Measurements from ENCODE around the gene RANBP17. TPM values are rescaled to one million over a fixed set of nuclear protein-coding genes. Genes with fewer than 3 reads are reported as not detected.

The RANBP17 gene
- total RNA-seq, 2 experiments from 2014 or later, result not detected

DNA sequence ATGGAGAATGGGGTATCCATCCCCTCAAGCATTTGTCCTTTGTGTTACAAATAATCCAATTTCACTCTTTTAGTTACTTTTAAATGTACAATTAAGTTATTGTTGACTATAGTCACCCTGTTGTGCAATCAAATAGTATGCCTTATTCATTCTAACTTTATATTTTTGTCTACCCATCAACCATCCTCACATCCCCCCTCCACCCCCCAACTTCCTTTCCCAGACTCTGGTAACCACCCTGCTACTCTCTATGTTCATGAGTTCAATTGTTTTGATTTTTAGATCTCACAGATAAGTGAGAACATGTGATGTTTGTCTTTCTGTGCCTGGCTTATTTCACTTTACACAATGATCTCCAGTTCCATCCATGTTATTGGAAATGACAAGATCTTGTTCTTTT, 15.4 kb upstream of the RANBP17 start:
- H3K27ac Mint-ChIP-seq, result no peak overlapping the region
- ChIA-PET CTCF (interaction anchor here (0.6 kb wide), 1 partner anchor 54 kb away, joined by 3 read pairs; no protein-coding TSS in a partner anchor), POLR2A (no interaction called here)
- no peak for ATAC-seq
- H3K36me3 Mint-ChIP-seq (ENCODE audit: low read depth), result no peaks in the 10 kb centered on the region
- intact Hi-C loops (cut with DNase I, micrococcal nuclease), result no loop called here
- H3K4me1 Mint-ChIP-seq, result no peaks in the 10 kb centered on the region
- H3K27me3 Mint-ChIP-seq, result peaks cover 17% of the 10 kb centered on the region
- DNase-seq, result no peak
- H3K4me3 Mint-ChIP-seq, result no peak overlapping the region
- H3K9me3 Mint-ChIP-seq (ENCODE audit: low read depth), result no peaks in the 10 kb centered on the region

- intact Hi-C loops (cut with DNase I, micrococcal nuclease), result no loop called here
- no peak for DNase-seq
- POLR2A ChIA-PET, result no interaction called here
- Mint-ChIP-seq H3K9me3 (ENCODE audit: low read depth) (no peaks in the 10 kb centered on the region), H3K27ac (no peak overlapping the region), H3K36me3 (ENCODE audit: low read depth) (no peaks in the 10 kb centered on the region), H3K4me1 (no peaks in the 10 kb centered on the region), H3K4me3 (no peak overlapping the region), H3K27me3 (peaks cover 16% of the 10 kb centered on the region)
- CTCF ChIA-PET, result interaction anchor here (0.6 kb wide), 1 partner anchor 54 kb away, joined by 3 read pairs; no protein-coding TSS in a partner anchor
- no peak for ATAC-seq
Observed at GRCh38 chr5:170846846-170847245, 15.0 kb upstream of the RANBP17 start.

GRCh38 chr5:170848033-170848432, 13.8 kb upstream of the RANBP17 start:
- Mint-ChIP-seq H3K9me3 (ENCODE audit: low read depth) (no peaks in the 10 kb centered on the region), H3K27ac (no peak overlapping the region), H3K4me3 (no peak overlapping the region), H3K27me3 (peaks cover 16% of the 10 kb centered on the region), H3K4me1 (no peaks in the 10 kb centered on the region), H3K36me3 (ENCODE audit: low read depth) (no peaks in the 10 kb centered on the region)
- ATAC-seq, result no peak
- intact Hi-C loops (cut with DNase I, micrococcal nuclease), result no loop called here
- POLR2A ChIA-PET, result no interaction called here
- CTCF ChIA-PET, result no interaction called here
- DNase-seq, result no peak

DNA sequence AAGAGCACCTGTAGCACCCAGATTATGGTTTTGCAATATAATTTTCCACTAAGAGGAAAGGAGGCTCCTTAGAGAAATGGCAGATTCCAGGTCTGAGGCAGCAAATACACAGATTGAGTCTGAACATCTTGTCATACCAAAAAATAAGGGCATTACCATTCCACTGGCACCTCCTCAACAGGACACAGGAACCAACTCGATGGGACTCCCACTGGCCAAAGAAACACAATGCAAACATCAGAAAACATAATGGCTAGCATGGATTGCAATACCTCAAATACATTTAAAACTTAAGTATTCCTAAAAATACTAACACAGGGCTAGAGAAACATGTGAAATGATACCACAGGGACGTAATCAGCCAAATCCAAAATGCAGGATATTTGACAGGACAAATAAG, 12.4 kb upstream of the RANBP17 start:
- ATAC-seq (no peak), DNase-seq (no peak)
- Mint-ChIP-seq H3K36me3 (ENCODE audit: low read depth) (no peaks in the 10 kb centered on the region), H3K27me3 (peaks cover 16% of the 10 kb centered on the region), H3K4me1 (no peaks in the 10 kb centered on the region), H3K27ac (no peak overlapping the region), H3K4me3 (no peak overlapping the region), H3K9me3 (ENCODE audit: low read depth) (no peaks in the 10 kb centered on the region)
- CTCF ChIA-PET, result no interaction called here
- POLR2A ChIA-PET, result no interaction called here
- intact Hi-C loops (cut with DNase I, micrococcal nuclease), result no loop called here

GRCh38 chr5:170854566-170854965, 7.3 kb upstream of the RANBP17 start:
- ATAC-seq (no peak), DNase-seq (no peak)
- Mint-ChIP-seq H3K4me1 (no peaks in the 10 kb centered on the region), H3K4me3 (no peak overlapping the region), H3K27ac (no peak overlapping the region), H3K9me3 (ENCODE audit: low read depth) (peaks cover 8% of the 10 kb centered on the region), H3K36me3 (ENCODE audit: low read depth) (peaks cover 3% of the 10 kb centered on the region), H3K27me3 (peaks cover 13% of the 10 kb centered on the region)
- POLR2A ChIA-PET, result no interaction called here
- intact Hi-C loops (cut with DNase I, micrococcal nuclease), result no loop called here
- CTCF ChIA-PET, result no interaction called here

- Mint-ChIP-seq H3K9me3 (ENCODE audit: low read depth) (peaks cover 22% of the 10 kb centered on the region), H3K27me3 (peaks cover 20% of the 10 kb centered on the region), H3K36me3 (ENCODE audit: low read depth) (peaks cover 14% of the 10 kb centered on the region), H3K4me1 (peaks cover 6% of the 10 kb centered on the region), H3K4me3 (no peak overlapping the region), H3K27ac (no peak overlapping the region)
- POLR2A ChIA-PET, result no interaction called here
- CTCF ChIA-PET, result no interaction called here
- intact Hi-C loops (cut with DNase I, micrococcal nuclease), result no loop called here
- no peak for DNase-seq
- no peak for ATAC-seq
Observed at GRCh38 chr5:170857066-170857465, 4.8 kb upstream of the RANBP17 start.

DNA sequence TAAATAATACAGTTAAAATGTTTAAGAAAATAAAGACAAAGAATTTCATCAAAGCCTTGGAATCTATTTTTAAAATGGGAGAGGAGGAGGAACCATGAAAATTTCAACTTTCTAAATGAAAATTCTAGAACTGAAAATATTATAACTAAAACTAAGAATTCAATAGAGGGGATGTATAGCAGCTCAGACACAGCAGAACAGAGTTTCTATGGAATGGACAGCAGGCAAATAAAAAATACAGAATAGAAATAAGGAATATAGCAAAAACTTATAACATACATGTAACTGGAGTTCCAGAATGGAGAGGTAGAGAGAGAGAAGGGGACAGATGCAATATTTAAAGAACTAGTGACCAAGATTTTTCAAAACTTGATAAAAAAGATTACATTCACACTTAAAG, 1.4 kb upstream of the RANBP17 start:
- Mint-ChIP-seq H3K27me3 (peaks cover 39% of the 10 kb centered on the region), H3K36me3 (ENCODE audit: low read depth) (peaks cover 14% of the 10 kb centered on the region), H3K9me3 (ENCODE audit: low read depth) (peaks cover 28% of the 10 kb centered on the region), H3K27ac (no peak overlapping the region), H3K4me1 (peaks cover 6% of the 10 kb centered on the region), H3K4me3 (no peak overlapping the region)
- ChIA-PET POLR2A (no interaction called here), CTCF (interaction anchor here (0.7 kb wide), 1 partner anchor 1419 kb away, joined by 3 read pairs; no protein-coding TSS in a partner anchor)
- ATAC-seq (no peak), DNase-seq (no peak)
- intact Hi-C loops (cut with DNase I, micrococcal nuclease), result no loop called here

GRCh38 chr5:170860818-170861666, 776 bp upstream of the RANBP17 start:
- no peak for ATAC-seq
- no peak for DNase-seq
- intact Hi-C loops (cut with DNase I, micrococcal nuclease), result no loop called here
- peaks cover 41% of the 10 kb centered on the region for H3K27me3 Mint-ChIP-seq
- ChIA-PET CTCF (interaction anchor here (0.7 kb wide), 1 partner anchor 1420 kb away, joined by 3 read pairs; no protein-coding TSS in a partner anchor), POLR2A (interaction anchor here (0.6 kb wide), 1 partner anchor 1055 kb away, joined by 3 read pairs; no protein-coding TSS in a partner anchor)
- H3K27ac Mint-ChIP-seq, result no peak overlapping the region
- peak overlapping the region; percentile 5 for H3K4me3 Mint-ChIP-seq
- peaks cover 28% of the 10 kb centered on the region for H3K9me3 Mint-ChIP-seq (ENCODE audit: low read depth)
- H3K4me1 Mint-ChIP-seq, result peaks cover 6% of the 10 kb centered on the region
- peaks cover 14% of the 10 kb centered on the region for H3K36me3 Mint-ChIP-seq (ENCODE audit: low read depth)

GRCh38 chr5:170861667-170861916, 226 bp upstream of the RANBP17 start:
- no peak for ATAC-seq
- ChIA-PET CTCF (no interaction called here), POLR2A (no interaction called here)
- Mint-ChIP-seq H3K27ac (no peak overlapping the region), H3K4me1 (peaks cover 6% of the 10 kb centered on the region), H3K9me3 (ENCODE audit: low read depth) (peaks cover 28% of the 10 kb centered on the region), H3K4me3 (peak overlapping the region; percentile 5), H3K27me3 (peaks cover 44% of the 10 kb centered on the region), H3K36me3 (ENCODE audit: low read depth) (peaks cover 14% of the 10 kb centered on the region)
- peak; percentile 6 for DNase-seq
- intact Hi-C loops (cut with DNase I, micrococcal nuclease), result no loop called here

DNA sequence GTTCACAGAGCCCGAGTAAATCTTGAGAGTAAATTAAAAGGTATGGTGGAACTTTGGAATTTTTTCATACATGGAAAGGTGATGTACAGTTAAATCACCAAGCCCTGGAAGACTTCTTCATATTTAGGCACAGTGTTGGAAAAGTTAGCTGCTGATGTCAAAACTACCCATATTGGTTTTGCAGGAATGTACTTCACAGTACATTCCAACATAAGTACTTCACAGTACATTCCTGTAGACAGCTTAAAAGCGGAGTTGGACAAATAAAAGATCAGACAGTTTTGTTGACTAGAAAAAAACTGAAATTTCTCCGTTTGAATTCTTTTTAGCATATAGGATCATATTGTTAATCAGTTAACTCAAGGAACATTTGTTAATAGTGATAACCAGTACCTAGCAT, 1.8 kb downstream of the RANBP17 start:
- Mint-ChIP-seq H3K9me3 (ENCODE audit: low read depth) (peaks cover 28% of the 10 kb centered on the region), H3K27me3 (peaks cover 45% of the 10 kb centered on the region), H3K36me3 (ENCODE audit: low read depth) (peaks cover 14% of the 10 kb centered on the region), H3K27ac (no peak overlapping the region), H3K4me3 (no peak overlapping the region), H3K4me1 (peaks cover 6% of the 10 kb centered on the region)
- CTCF ChIA-PET, result no interaction called here
- POLR2A ChIA-PET, result no interaction called here
- ATAC-seq, result no peak
- intact Hi-C loops (cut with DNase I, micrococcal nuclease), result no loop called here
- DNase-seq, result no peak

DNA sequence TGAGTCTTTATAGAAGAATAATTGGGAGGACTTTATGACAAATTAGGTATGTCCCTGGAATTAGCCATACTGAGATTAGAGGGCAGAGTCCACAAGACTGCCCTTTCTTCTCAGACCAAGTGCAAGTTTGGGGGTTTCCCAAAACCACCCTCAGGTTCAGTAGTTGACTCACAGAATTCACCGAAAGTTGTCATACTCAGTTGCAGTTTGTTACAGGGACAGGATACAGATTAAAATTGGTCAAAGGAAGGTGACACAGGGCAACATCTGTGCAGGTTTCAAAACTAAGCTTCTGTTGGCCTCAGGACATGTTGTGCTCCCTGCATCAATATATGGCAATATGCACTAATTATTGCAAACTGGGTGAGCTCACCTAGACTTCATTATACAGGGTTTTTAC, 3.8 kb downstream of the RANBP17 start:
- CTCF ChIA-PET, result interaction anchor here (1.1 kb wide), 1 partner anchor 14 kb away, joined by 3 read pairs; no protein-coding TSS in a partner anchor
- Mint-ChIP-seq H3K27me3 (peaks cover 35% of the 10 kb centered on the region), H3K4me3 (no peak overlapping the region), H3K27ac (no peak overlapping the region), H3K4me1 (peaks cover 6% of the 10 kb centered on the region), H3K36me3 (ENCODE audit: low read depth) (peaks cover 9% of the 10 kb centered on the region), H3K9me3 (ENCODE audit: low read depth) (peaks cover 16% of the 10 kb centered on the region)
- no peak for ATAC-seq
- DNase-seq, result no peak
- intact Hi-C loops (cut with DNase I, micrococcal nuclease), result no loop called here
- POLR2A ChIA-PET, result no interaction called here

- Mint-ChIP-seq H3K4me3 (no peak overlapping the region), H3K36me3 (ENCODE audit: low read depth) (no peaks in the 10 kb centered on the region), H3K27me3 (peaks cover 23% of the 10 kb centered on the region), H3K27ac (no peak overlapping the region), H3K4me1 (no peaks in the 10 kb centered on the region), H3K9me3 (ENCODE audit: low read depth) (peaks cover 14% of the 10 kb centered on the region)
- ChIA-PET POLR2A (no interaction called here), CTCF (no interaction called here)
- ATAC-seq, result no peak
- intact Hi-C loops (cut with DNase I, micrococcal nuclease), result no loop called here
- DNase-seq, result no peak
Observed at GRCh38 chr5:170867825-170868224, 6.0 kb downstream of the RANBP17 start.

Data from activated CD4-positive, alpha-beta T cell treated with anti-CD3 and anti-CD28 coated beads for 36 hours (primary cell).